B cell (primary cell): Measurements from ENCODE around the gene AXIN1. TPM values are rescaled to one million over a fixed set of nuclear protein-coding genes. Genes with fewer than 3 reads are reported as not detected.
"Not testable (repeated sequence)": the region's sequence is repeated elsewhere in the genome, so short reads cannot be mapped to it uniquely, and the experiment has no call there.

Experiments
- ATAC-seq: fragments of 200-7000 bp; cut with Tn5 transposase; one replicate; pipeline ENCODE4 v1.10.0; 2021; ENCODE audit warnings: low read depth, mild to moderate bottlenecking, moderate number of reproducible peaks, moderate library complexity
- CTCF ChIA-PET: fragments of 350-600 bp; sonication (Branson Sonifier 250); formaldehyde crosslinking; loops from one replicate; lab custom pipeline; 2021; ENCODE audit warnings: antibody characterized with exemption, inconsistent platforms; lab: Charles Lee
- POLR2A ChIA-PET: fragments of 350-600 bp; sonication (Branson Sonifier 250); formaldehyde crosslinking; loops from one replicate; lab custom pipeline; 2021; ENCODE audit warnings: antibody characterized with exemption; lab: Charles Lee
- DNase-seq: peaks from one replicate; pipeline ENCODE4 v3.0.0; 2013
- H2AFZ ChIP-seq: 2 replicates; pipeline ENCODE4 v1.6.1; 2012; ENCODE audit warnings: mild to moderate bottlenecking, low read depth, low read length; ENCODE audit not compliant: insufficient read depth, poor library complexity, severe bottlenecking
- H3K27ac ChIP-seq, 2 donors: 1 replicate in 1 of 2; 2 replicates in 1 of 2; pipeline ENCODE4 v1.5.1; 2012 to 2013; ENCODE audit warnings: low read length in 2 of 2, mild to moderate bottlenecking in 2 of 2, moderate library complexity in 1 of 2
- H3K27me3 ChIP-seq, 4 experiments: fragments of 200-600 bp in 1 of 4; sonication (generic) in 1 of 4; replicated peaks in 1 of 4; 1 replicate in 2 of 4; 2 replicates in 2 of 4; pipeline versions ENCODE4 v1.6.1 to v1.7.0; 2013 to 2016; ENCODE audit warnings: low read length in 3 of 4, mild to moderate bottlenecking in 2 of 4, mixed read lengths in 1 of 4, moderate library complexity in 1 of 4; ENCODE audit not compliant: insufficient read depth in 4 of 4, control insufficient read depth in 3 of 4; ENCODE audit errors: control extremely low read depth in 1 of 4
- H3K36me3 ChIP-seq, 2 experiments: replicated peaks in 1 of 2; 1 replicate in 1 of 2; 2 replicates in 1 of 2; pipeline versions ENCODE4 v1.6.1 to v1.7.1; 2013; ENCODE audit warnings: low read length in 1 of 2; ENCODE audit not compliant: insufficient read depth in 2 of 2, control insufficient read depth in 1 of 2; ENCODE audit errors: control extremely low read depth in 1 of 2, extremely low read depth in 1 of 2
- H3K4me1 ChIP-seq, 2 donors: fragments of 200-600 bp in 1 of 2; sonication (generic) in 1 of 2; 1 replicate in 1 of 2; 2 replicates in 1 of 2; pipeline versions ENCODE4 v1.5.1 to v1.6.1; 2013 to 2017; ENCODE audit warnings: low read length in 2 of 2; ENCODE audit not compliant: control insufficient read depth in 2 of 2, insufficient read depth in 2 of 2
- H3K4me2 ChIP-seq: replicated peaks from 2 replicates; pipeline ENCODE3; 2012; ENCODE audit warnings: mild to moderate bottlenecking, low read depth, low read length; ENCODE audit not compliant: poor library complexity, severe bottlenecking
- H3K4me3 ChIP-seq, 5 experiments: fragments of 200-600 bp in 1 of 5; sonication (generic) in 1 of 5; 1 replicate in 3 of 5; 2 replicates in 2 of 5; pipeline versions ENCODE4 v1.5.1 to v1.7.0; 2011 to 2016; ENCODE audit warnings: low read length in 4 of 5, mild to moderate bottlenecking in 4 of 5, low read depth in 2 of 5, control low read depth in 1 of 5, moderate library complexity in 1 of 5; ENCODE audit not compliant: insufficient read depth in 1 of 5; ENCODE audit errors: control extremely low read depth in 1 of 5, extremely low read depth in 1 of 5
- H3K79me2 ChIP-seq: fragments of 200-600 bp; sonication (generic); one replicate; pipeline ENCODE4 v1.6.0; 2016; ENCODE audit warnings: low read length; ENCODE audit not compliant: control insufficient read depth, insufficient read depth
- H3K9ac ChIP-seq: fragments of 200-600 bp; sonication (generic); 2 replicates; pipeline ENCODE4 v1.6.1; 2017; ENCODE audit warnings: mild to moderate bottlenecking, low read length, moderate library complexity
- H3K9me3 ChIP-seq, 3 donors: one replicate each; pipeline versions ENCODE4 v1.6.1 to v1.7.1; 2013; ENCODE audit warnings: low read length in 2 of 3; ENCODE audit not compliant: control insufficient read depth in 2 of 3, insufficient read depth in 1 of 3; ENCODE audit errors: control extremely low read depth in 1 of 3
- H4K20me1 ChIP-seq: 2 replicates; pipeline ENCODE4 v1.6.0; 2012; ENCODE audit warnings: mild to moderate bottlenecking, low read length; ENCODE audit not compliant: insufficient read depth, control insufficient read depth, poor library complexity, severe bottlenecking
- H3K27ac Mint-ChIP-seq: one replicate; pipeline ENCODE4 v1.8.0; 2021; ENCODE audit warnings: mixed read lengths
- H3K27me3 Mint-ChIP-seq: one replicate; pipeline ENCODE4 v1.8.0; 2021; ENCODE audit warnings: mixed read lengths
- H3K4me1 Mint-ChIP-seq: one replicate; pipeline ENCODE4 v1.8.0; 2021; ENCODE audit warnings: mixed read lengths
- H3K4me3 Mint-ChIP-seq: one replicate; pipeline ENCODE4 v1.8.0; 2021; ENCODE audit warnings: mixed read lengths
- H3K9me3 Mint-ChIP-seq: one replicate; pipeline ENCODE4 v1.8.0; 2022; ENCODE audit warnings: mixed read lengths; ENCODE audit not compliant: insufficient read depth
- EZH2 ChIP-seq: IDR thresholded peaks from 2 replicates; pipeline ENCODE4 v1.6.1; 2012; ENCODE audit warnings: borderline replicate concordance, low read depth, mild to moderate bottlenecking, moderate library complexity, low read length; ENCODE audit not compliant: insufficient read depth, poor library complexity, severe bottlenecking
- WGBS: methylation state at CpG from one replicate; pipeline ENCODE4 v1.1.5; 2013; ENCODE audit warnings: missing lambda C conversion rate; ENCODE audit not compliant: insufficient coverage; 5-methylcytosine and 5-hydroxymethylcytosine counted together
- intact Hi-C: fragments of 100-400 bp; cut with micrococcal nuclease; formaldehyde crosslinking; loops from one replicate; pipeline ENCODE4 v1.10.0; 2022
- polyA plus RNA-seq: library from polyadenylated mRNA; depleted of rRNA; stranded (reverse); fragments of >200 nt; gene quantifications from 2 replicates; pipeline ENCODE4 v1.2.3, GENCODE V29; 2012
- total RNA-seq, 2 donors: library from RNA; stranded (reverse); fragments of 120-200 nt in 1 of 2; gene quantifications; 1 replicate in 1 of 2; 2 replicates in 1 of 2; pipeline versions ENCODE4 v1.2.3 to v1.2.4, GENCODE V29; 2013 to 2022
- TF ChIP-seq, protein P1 (sequence below): fragments of 200-600 bp; IDR thresholded peaks from one replicate; pipeline ENCODE4 v1.8.0; 2022; ENCODE audit warnings: antibody characterized with exemption, mild to moderate bottlenecking

AXIN1 gene
- total and polyA plus RNA-seq, 2 donors (not counting 1 experiment from before 2014, with no cell fraction given), result 39.0 to 40.8 TPM

DNA sequence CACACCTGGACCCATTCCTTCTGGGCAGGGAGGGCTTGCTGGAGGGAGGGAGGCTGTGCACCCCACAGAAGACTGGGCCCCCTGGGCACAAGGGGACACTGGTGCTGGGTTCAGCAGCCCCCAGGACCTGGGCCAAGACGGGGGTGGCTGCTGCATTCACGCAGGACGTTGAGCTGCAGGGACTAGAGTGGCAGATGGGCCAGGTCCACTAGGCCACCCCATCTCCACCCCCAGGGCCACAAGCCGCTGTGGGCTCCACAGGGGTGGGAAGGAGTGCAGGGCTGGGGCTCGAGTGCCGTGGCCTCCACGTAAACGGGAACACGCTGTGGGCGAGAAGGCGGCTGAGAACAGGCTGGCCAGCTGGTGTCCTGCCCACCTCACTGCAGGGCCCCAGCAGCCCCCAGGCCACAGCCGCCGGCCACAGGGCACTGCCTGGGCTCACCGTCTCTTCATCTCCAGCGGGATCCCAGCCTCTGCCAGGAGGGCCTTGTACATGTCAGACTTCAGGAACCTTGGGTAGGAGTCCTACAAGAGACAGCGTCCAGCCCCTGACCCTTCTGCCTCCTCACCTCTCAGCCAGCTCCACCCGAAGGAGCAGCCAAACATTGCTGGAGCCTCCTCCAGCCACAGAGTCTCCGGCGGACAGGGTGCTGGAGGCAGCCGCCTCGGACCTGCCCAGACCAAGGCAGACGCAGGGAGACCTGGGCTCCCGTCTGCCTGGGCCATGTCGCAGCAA is 83.3 kb downstream of the AXIN1 start:
- no peak for ATAC-seq
- H3K27me3 ChIP-seq, result peaks cover 0 to 6% (median under 1%) of the 10 kb centered on the region in 4 experiments
- no peaks in the 10 kb centered on the region for H3K9me3 Mint-ChIP-seq
- no peak overlapping the region for H3K4me3 Mint-ChIP-seq
- H3K27ac Mint-ChIP-seq, result no peak overlapping the region
- no peak overlapping the region for H2AFZ ChIP-seq
- ChIA-PET CTCF (no interaction called here), POLR2A (no interaction called here)
- H3K4me1 Mint-ChIP-seq, result no peaks in the 10 kb centered on the region
- DNase-seq, result no peak
- no peak overlapping the region for H3K9ac ChIP-seq
- no peaks in the 10 kb centered on the region for H3K4me1 ChIP-seq
- H3K4me2 ChIP-seq, result no peak overlapping the region
- intact Hi-C loops, result no loop called here
- WGBS, result 93% methylated on average over 20 of the region's 24 CpGs
- H3K79me2 ChIP-seq, result no peaks in the 10 kb centered on the region
- TF ChIP-seq, protein P1, sequence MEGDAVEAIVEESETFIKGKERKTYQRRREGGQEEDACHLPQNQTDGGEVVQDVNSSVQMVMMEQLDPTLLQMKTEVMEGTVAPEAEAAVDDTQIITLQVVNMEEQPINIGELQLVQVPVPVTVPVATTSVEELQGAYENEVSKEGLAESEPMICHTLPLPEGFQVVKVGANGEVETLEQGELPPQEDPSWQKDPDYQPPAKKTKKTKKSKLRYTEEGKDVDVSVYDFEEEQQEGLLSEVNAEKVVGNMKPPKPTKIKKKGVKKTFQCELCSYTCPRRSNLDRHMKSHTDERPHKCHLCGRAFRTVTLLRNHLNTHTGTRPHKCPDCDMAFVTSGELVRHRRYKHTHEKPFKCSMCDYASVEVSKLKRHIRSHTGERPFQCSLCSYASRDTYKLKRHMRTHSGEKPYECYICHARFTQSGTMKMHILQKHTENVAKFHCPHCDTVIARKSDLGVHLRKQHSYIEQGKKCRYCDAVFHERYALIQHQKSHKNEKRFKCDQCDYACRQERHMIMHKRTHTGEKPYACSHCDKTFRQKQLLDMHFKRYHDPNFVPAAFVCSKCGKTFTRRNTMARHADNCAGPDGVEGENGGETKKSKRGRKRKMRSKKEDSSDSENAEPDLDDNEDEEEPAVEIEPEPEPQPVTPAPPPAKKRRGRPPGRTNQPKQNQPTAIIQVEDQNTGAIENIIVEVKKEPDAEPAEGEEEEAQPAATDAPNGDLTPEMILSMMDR, result no peak
- no peak for TF ChIP-seq EZH2
- H3K36me3 ChIP-seq, result no peaks in the 10 kb centered on the region
- H3K9me3 ChIP-seq, result no peaks in the 10 kb centered on the region
- H4K20me1 ChIP-seq, result no peaks in the 10 kb centered on the region
- no peak overlapping the region for H3K27ac ChIP-seq
- no peak overlapping the region for H3K4me3 ChIP-seq
- H3K27me3 Mint-ChIP-seq, result peaks cover 4% of the 10 kb centered on the region

DNA sequence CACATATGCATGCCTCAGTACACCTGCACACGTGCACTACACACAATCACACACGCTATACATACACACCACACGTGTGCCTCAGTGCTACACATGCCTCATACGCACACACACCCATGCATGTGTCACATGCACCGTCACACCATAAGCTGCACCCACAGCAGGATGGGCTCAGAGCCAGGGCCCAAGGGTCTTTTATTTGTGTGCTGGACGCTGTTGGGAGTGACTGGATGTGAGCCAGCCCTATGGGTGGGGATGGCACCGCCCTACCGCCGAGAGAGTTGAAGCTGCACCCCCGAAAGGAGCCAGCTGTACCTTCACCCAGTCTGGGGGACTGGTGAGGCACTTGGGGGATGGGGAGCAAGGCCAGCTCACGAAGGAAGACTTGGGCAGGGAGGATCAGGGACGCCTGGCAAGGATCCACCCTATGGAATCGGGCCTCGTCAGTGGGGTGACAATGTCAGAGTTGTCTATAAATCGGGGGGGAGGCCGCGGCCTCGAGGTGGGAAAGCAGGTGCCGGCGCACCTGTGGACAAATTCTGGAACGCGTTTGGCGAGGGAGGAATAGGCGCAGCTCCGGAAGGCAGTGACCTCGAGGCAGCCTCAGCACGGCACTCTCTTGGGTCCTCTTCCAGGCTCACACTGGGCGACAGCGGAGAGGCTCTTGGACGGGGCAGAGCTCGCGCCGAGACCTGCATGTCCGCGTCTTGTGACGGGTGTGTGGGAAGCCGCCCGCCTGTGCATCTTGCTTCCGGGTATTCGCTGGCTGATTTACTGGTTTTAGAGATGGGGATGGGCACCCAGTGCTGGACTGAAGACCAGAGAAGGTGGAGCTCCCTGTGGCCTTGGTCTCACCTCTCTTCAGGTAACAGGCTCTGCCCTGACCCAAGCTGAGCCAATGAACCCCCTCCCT is 84.1 kb downstream of the AXIN1 start:
- Histone ChIP-seq H3K36me3 (peaks cover 0 to under 1% of the 10 kb centered on the region in 2 experiments), H3K9me3 (no peaks in the 10 kb centered on the region), H2AFZ (no peak overlapping the region), H3K9ac (no peak overlapping the region), H3K79me2 (no peaks in the 10 kb centered on the region), H3K27me3 (peaks cover 0 to 5% (median 0%) of the 10 kb centered on the region in 4 experiments), H3K4me3 (no peak overlapping the region), H3K4me2 (no peak overlapping the region), H4K20me1 (no peaks in the 10 kb centered on the region), H3K27ac (no peak overlapping the region), H3K4me1 (no peaks in the 10 kb centered on the region)
- DNase-seq, result no peak
- POLR2A ChIA-PET, result no interaction called here
- H3K9me3 Mint-ChIP-seq, result no peaks in the 10 kb centered on the region
- CTCF ChIA-PET, result no interaction called here
- H3K4me3 Mint-ChIP-seq, result no peak overlapping the region
- H3K27ac Mint-ChIP-seq, result no peak overlapping the region
- peaks cover 3% of the 10 kb centered on the region for H3K27me3 Mint-ChIP-seq
- intact Hi-C loops, result no loop called here
- H3K4me1 Mint-ChIP-seq, result no peaks in the 10 kb centered on the region
- no peak for TF ChIP-seq EZH2
- TF ChIP-seq, protein P1, result no peak
- WGBS, result 92% methylated on average over 39 of the region's 40 CpGs
- no peak for ATAC-seq

DNA sequence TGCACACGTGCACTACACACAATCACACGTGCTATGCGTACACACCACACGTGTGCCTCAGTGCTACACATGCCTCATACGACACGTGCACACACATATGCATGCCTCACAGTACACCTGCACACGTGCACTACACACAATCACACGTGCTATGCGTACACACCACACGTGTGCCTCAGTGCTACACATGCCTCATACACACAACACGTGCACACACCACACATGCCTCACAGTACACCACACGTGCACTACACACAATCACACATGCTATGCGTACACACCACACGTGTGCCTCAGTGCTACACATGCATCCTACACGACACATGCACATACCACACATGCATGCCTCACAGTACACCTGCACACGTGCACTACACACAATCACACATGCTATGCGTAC is 85.0 kb downstream of the AXIN1 start:
- H3K36me3 ChIP-seq, H3K9ac ChIP-seq, DNase-seq, POLR2A ChIA-PET, H3K27me3 ChIP-seq, ATAC-seq, H3K4me2 ChIP-seq, intact Hi-C loops, H4K20me1 ChIP-seq, H3K27me3 Mint-ChIP-seq, H3K4me1 Mint-ChIP-seq, CTCF ChIA-PET, H3K9me3 ChIP-seq, H3K9me3 Mint-ChIP-seq, H3K4me3 Mint-ChIP-seq, H3K79me2 ChIP-seq, H3K4me1 ChIP-seq, H3K27ac Mint-ChIP-seq, H2AFZ ChIP-seq, H3K4me3 ChIP-seq, H3K27ac ChIP-seq: not testable (repeated sequence)
- 97% methylated on average over 17 of the region's 17 CpGs for WGBS
